ENCODE data around the gene CACNB4.

GRCh38 chr2:152015552-152015951 lies 83.3 kb downstream of the CACNB4 start:
- no peak for TF ChIP-seq BHLHE40 (IDR thresholded peaks at IDR 0.05; ENCODE audit: borderline replicate concordance)
- TF ChIP-seq, protein P1, sequence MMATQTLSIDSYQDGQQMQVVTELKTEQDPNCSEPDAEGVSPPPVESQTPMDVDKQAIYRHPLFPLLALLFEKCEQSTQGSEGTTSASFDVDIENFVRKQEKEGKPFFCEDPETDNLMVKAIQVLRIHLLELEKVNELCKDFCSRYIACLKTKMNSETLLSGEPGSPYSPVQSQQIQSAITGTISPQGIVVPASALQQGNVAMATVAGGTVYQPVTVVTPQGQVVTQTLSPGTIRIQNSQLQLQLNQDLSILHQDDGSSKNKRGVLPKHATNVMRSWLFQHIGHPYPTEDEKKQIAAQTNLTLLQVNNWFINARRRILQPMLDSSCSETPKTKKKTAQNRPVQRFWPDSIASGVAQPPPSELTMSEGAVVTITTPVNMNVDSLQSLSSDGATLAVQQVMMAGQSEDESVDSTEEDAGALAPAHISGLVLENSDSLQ (IDR thresholded peaks at IDR 0.05): no peak
- no peak for TF ChIP-seq ELF4 (IDR thresholded peaks at IDR 0.05)
- no peak for TF ChIP-seq ARNT (IDR thresholded peaks at IDR 0.05)

Measured in HEK293T (cell line).